Measurements from ENCODE around the gene C1QTNF12.

C1QTNF12 gene

GRCh38 chr1:1200876-1201810, 45.4 kb downstream of the C1QTNF12 start:
- Histone ChIP-seq H3K4me1 (ENCODE audit: insufficient read depth, low read length, severe bottlenecking) (no peaks in the 10 kb centered on the region), H4K20me1 (ENCODE audit: insufficient read depth, low read length) (no peaks in the 10 kb centered on the region), H2AFZ (ENCODE audit: low read length) (no peak overlapping the region), H3K9me3 (ENCODE audit: low read length) (no peaks in the 10 kb centered on the region), H3K4me3 (ENCODE audit: low read depth, low read length, poor library complexity, severe bottlenecking) (no peak overlapping the region), H3K36me3 (ENCODE audit: insufficient read depth, low read length) (no peaks in the 10 kb centered on the region), H3K9me2 (ENCODE audit: low read depth, low read length) (no peaks in the 10 kb centered on the region), H3K79me2 (ENCODE audit: insufficient read depth, low read length) (no peaks in the 10 kb centered on the region), H3F3A (ENCODE audit: insufficient read depth, low read length) (no peaks in the 10 kb centered on the region), H3K27ac (ENCODE audit: low read depth, low read length, poor library complexity, severe bottlenecking) (no peak overlapping the region), H3K9ac (ENCODE audit: low read length) (no peak overlapping the region), H3K4me2 (ENCODE audit: low read length) (no peak overlapping the region), H3K27me3 (ENCODE audit: insufficient read depth, low read length) (peaks cover 14% of the 10 kb centered on the region; the same call in 1 of the 2 replicates)
- no peak for TF ChIP-seq EZH2 (IDR thresholded peaks at IDR 0.05; ENCODE audit: borderline replicate concordance, low read length)
- TF ChIP-seq, protein P1, sequence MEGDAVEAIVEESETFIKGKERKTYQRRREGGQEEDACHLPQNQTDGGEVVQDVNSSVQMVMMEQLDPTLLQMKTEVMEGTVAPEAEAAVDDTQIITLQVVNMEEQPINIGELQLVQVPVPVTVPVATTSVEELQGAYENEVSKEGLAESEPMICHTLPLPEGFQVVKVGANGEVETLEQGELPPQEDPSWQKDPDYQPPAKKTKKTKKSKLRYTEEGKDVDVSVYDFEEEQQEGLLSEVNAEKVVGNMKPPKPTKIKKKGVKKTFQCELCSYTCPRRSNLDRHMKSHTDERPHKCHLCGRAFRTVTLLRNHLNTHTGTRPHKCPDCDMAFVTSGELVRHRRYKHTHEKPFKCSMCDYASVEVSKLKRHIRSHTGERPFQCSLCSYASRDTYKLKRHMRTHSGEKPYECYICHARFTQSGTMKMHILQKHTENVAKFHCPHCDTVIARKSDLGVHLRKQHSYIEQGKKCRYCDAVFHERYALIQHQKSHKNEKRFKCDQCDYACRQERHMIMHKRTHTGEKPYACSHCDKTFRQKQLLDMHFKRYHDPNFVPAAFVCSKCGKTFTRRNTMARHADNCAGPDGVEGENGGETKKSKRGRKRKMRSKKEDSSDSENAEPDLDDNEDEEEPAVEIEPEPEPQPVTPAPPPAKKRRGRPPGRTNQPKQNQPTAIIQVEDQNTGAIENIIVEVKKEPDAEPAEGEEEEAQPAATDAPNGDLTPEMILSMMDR (IDR thresholded peaks at IDR 0.05; ENCODE audit: low read length), result no peak

DNA sequence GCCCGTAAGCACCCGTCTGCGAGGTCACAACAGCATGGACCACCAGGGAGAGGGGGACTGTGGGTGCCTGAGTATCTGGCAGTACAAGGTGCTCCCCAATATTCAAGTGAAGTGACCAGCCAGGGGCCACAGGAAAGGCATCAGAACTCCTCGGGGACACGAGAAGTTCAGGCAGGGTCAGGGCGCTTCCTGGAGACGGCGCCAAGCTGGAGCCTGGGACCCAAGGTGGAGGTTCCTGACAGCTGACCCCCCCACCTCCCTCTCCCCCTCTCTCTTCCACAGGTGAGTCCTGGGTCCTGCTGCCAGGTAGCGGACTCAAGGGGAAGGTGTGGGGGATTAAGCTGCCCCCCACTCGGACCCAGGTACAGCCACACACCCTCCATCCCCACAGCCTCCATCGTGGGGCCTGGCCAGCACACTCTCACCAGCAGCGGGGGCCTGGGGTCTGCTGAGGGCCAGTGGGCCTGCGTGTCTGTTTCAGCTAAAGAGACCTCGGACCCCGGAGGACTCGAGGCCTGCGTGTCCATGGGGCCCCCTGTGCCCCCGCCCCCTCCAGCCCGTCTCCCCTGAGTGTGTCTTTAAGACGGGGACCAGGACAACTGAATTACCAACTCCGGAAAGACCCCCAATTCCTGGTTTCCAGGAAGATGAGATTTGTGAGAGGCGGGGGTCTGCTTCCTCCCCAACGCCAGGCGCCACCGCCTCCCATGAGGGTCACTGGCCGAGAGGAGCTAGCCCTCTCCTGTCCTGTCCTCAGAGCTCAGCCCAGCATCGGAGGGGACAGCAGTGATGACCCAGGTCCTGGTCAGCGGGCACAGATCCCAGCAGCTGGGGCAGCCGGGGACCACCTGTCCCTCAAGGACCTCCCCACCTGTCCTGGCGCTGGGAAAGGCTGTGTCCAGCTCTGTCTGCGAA, 46.3 kb downstream of the C1QTNF12 start:
- Histone ChIP-seq H3K4me3 (ENCODE audit: low read depth, low read length, poor library complexity, severe bottlenecking) (no peak overlapping the region), H3K9me3 (ENCODE audit: low read length) (no peaks in the 10 kb centered on the region), H2AFZ (ENCODE audit: low read length) (no peak overlapping the region), H3K4me1 (ENCODE audit: insufficient read depth, low read length, severe bottlenecking) (no peaks in the 10 kb centered on the region), H3F3A (ENCODE audit: insufficient read depth, low read length) (no peaks in the 10 kb centered on the region), H3K9ac (ENCODE audit: low read length) (no peak overlapping the region), H3K36me3 (ENCODE audit: insufficient read depth, low read length) (no peaks in the 10 kb centered on the region), H4K20me1 (ENCODE audit: insufficient read depth, low read length) (no peaks in the 10 kb centered on the region), H3K27me3 (ENCODE audit: insufficient read depth, low read length) (peaks cover 8% of the 10 kb centered on the region), H3K27ac (ENCODE audit: low read depth, low read length, poor library complexity, severe bottlenecking) (no peak overlapping the region), H3K9me2 (ENCODE audit: low read depth, low read length) (no peaks in the 10 kb centered on the region), H3K79me2 (ENCODE audit: insufficient read depth, low read length) (no peaks in the 10 kb centered on the region), H3K4me2 (ENCODE audit: low read length) (no peak overlapping the region)
- TF ChIP-seq EZH2 (IDR thresholded peaks at IDR 0.05; ENCODE audit: borderline replicate concordance, low read length), result no peak
- TF ChIP-seq, protein P1 (IDR thresholded peaks at IDR 0.05; ENCODE audit: low read length), result no peak

GRCh38 chr1:1199141-1199960, 47.2 kb downstream of the C1QTNF12 start:
- no peaks in the 10 kb centered on the region for H3K9me2 ChIP-seq (ENCODE audit: low read depth, low read length)
- no peaks in the 10 kb centered on the region for H4K20me1 ChIP-seq (ENCODE audit: insufficient read depth, low read length)
- H2AFZ ChIP-seq (ENCODE audit: low read length), result no peak overlapping the region
- TF ChIP-seq, protein P1 (IDR thresholded peaks at IDR 0.05; ENCODE audit: low read length), result no peak
- no peak for TF ChIP-seq EZH2 (IDR thresholded peaks at IDR 0.05; ENCODE audit: borderline replicate concordance, low read length)
- H3K4me3 ChIP-seq (ENCODE audit: low read depth, low read length, poor library complexity, severe bottlenecking), result no peak overlapping the region
- H3K27ac ChIP-seq (ENCODE audit: low read depth, low read length, poor library complexity, severe bottlenecking), result no peak overlapping the region
- no peaks in the 10 kb centered on the region for H3K4me1 ChIP-seq (ENCODE audit: insufficient read depth, low read length, severe bottlenecking)
- H3K79me2 ChIP-seq (ENCODE audit: insufficient read depth, low read length), result no peaks in the 10 kb centered on the region
- no peak overlapping the region for H3K4me2 ChIP-seq (ENCODE audit: low read length)
- H3F3A ChIP-seq (ENCODE audit: insufficient read depth, low read length), result no peaks in the 10 kb centered on the region
- H3K9ac ChIP-seq (ENCODE audit: low read length), result no peak overlapping the region
- H3K36me3 ChIP-seq (ENCODE audit: insufficient read depth, low read length), result no peaks in the 10 kb centered on the region
- peaks cover 4% of the 10 kb centered on the region; the same call in 1 of the 2 replicates for H3K9me3 ChIP-seq (ENCODE audit: low read length)
- peaks cover 9% of the 10 kb centered on the region for H3K27me3 ChIP-seq (ENCODE audit: insufficient read depth, low read length)

Data from OCI-LY1 (cell line).